A549 (cell line): ENCODE results near the gene TEC. TPM values are rescaled to one million over a fixed set of nuclear protein-coding genes. Genes with fewer than 3 reads are reported as not detected.
"Not testable (repeated sequence)": the region's sequence is repeated elsewhere in the genome, so short reads cannot be mapped to it uniquely, and the experiment has no call there.

Experiments used
- ATAC-seq, 2 experiments: fragments of 200-7000 bp in 1 of 2; fragments of >200 bp in 1 of 2; cut with Nextera tagmentation in 1 of 2; cut with Tn5 transposase in 1 of 2; 3 replicates each; pipeline versions ENCODE4 v1.8.0 to v1.9.1; 2018 to 2020; ENCODE audit warnings: mild to moderate bottlenecking in 1 of 2, moderate library complexity in 1 of 2
- CTCF ChIA-PET: fragments of 300-600 bp; sonication (Branson Sonifier 250); formaldehyde crosslinking; extraction: SDS; loops from one replicate; lab custom pipeline; 2021; ENCODE audit warnings: antibody characterized with exemption, inconsistent platforms; lab: Yijun Ruan, JAX
- POLR2A ChIA-PET: fragments of 350-600 bp; formaldehyde crosslinking; extraction: SDS; loops from one replicate; lab custom pipeline; 2021; ENCODE audit warnings: antibody characterized with exemption, inconsistent platforms; lab: Yijun Ruan, JAX
- DNase-seq, 2 experiments: peaks; one replicate each; pipeline versions ENCODE4 v3.0.0 to v3.0.0-alpha.2; 2011 to 2016; ENCODE audit warnings: low read depth in 1 of 2, low spot score in 1 of 2
- FAIRE-seq: peaks from 2 replicates; lab custom pipeline; 2011; peaks lifted over from hg19 to GRCh38; lab: Jason Lieb, UNC
- H3K27ac ChIP-seq, 2 experiments: fragments of >200 bp; sonication (Bioruptor Twin); formaldehyde crosslinking; 3 replicates each; pipeline ENCODE4 v1.5.1; 2016 to 2017
- H3K4me1 ChIP-seq: fragments of >200 bp; sonication (Bioruptor Twin); formaldehyde crosslinking; 3 replicates; pipeline ENCODE4 v1.6.1; 2016
- H3K4me2 ChIP-seq: fragments of >200 bp; sonication (Bioruptor Twin); formaldehyde crosslinking; 3 replicates; pipeline ENCODE4 v1.6.1; 2016
- H3K4me3 ChIP-seq: fragments of >200 bp; sonication (Bioruptor Twin); formaldehyde crosslinking; 3 replicates; pipeline ENCODE4 v1.5.1; 2016
- H3K9me3 ChIP-seq: fragments of >200 bp; sonication (Bioruptor Twin); formaldehyde crosslinking; 3 replicates; pipeline ENCODE4 v1.6.1; 2016
- BHLHE40 ChIP-seq: IDR thresholded peaks from 2 replicates; pipeline ENCODE4 v1.6.1; 2012; ENCODE audit warnings: low read depth, low read length, inconsistent platforms
- CBX8 ChIP-seq: fragments of 200-600 bp; sonication (generic); IDR thresholded peaks from 2 replicates; pipeline ENCODE4 v1.6.1; 2016
- EHMT2 ChIP-seq: fragments of 200-600 bp; sonication (generic); IDR thresholded peaks from 2 replicates; pipeline ENCODE4 v1.6.1; 2016; ENCODE audit warnings: antibody characterized with exemption, low read depth, mild to moderate bottlenecking, moderate library complexity
- ESRRA ChIP-seq: fragments of 150-350 bp; IDR thresholded peaks from 2 replicates; pipeline ENCODE4 v1.6.1; 2014; ENCODE audit warnings: mild to moderate bottlenecking, low read length, borderline replicate concordance
- FOSL2 ChIP-seq, 2 experiments: fragments of 450-650 bp in 1 of 2; fragments of >200 bp in 1 of 2; sonication (Bioruptor Twin) in 1 of 2; formaldehyde crosslinking; IDR thresholded peaks; 2 replicates each; pipeline versions ENCODE4 v1.5.0 to v1.6.1; 2016 to 2020; ENCODE audit warnings: mild to moderate bottlenecking in 1 of 2, moderate library complexity in 1 of 2
- GATA3 ChIP-seq: IDR thresholded peaks from 2 replicates; pipeline ENCODE4 v1.6.1; 2012; ENCODE audit warnings: borderline replicate concordance
- HEYL ChIP-seq: fragments of 250-450 bp; sonication (Bioruptor Pico); IDR thresholded peaks from 2 replicates; pipeline ENCODE4 v1.8.0; 2021; ENCODE audit warnings: mild to moderate bottlenecking, moderate library complexity
- JUNB ChIP-seq: fragments of >200 bp; sonication (Bioruptor Twin); formaldehyde crosslinking; IDR thresholded peaks from 2 replicates; pipeline ENCODE4 v1.6.1; 2016
- KDM1A ChIP-seq: fragments of 200-600 bp; sonication (generic); IDR thresholded peaks from 2 replicates; pipeline ENCODE4 v1.6.1; 2016; ENCODE audit warnings: low read depth, mild to moderate bottlenecking
- MAFK ChIP-seq: fragments of 450-650 bp; IDR thresholded peaks from 2 replicates; pipeline ENCODE4 v1.6.1; 2014; ENCODE audit not compliant: partially characterized antibody
- NPAS2 ChIP-seq: fragments of 250-450 bp; sonication (Bioruptor Pico); IDR thresholded peaks from 2 replicates; pipeline ENCODE4 v1.8.0; 2022; ENCODE audit warnings: mild to moderate bottlenecking, moderate library complexity, borderline replicate concordance
- PHF8 ChIP-seq: fragments of 200-600 bp; sonication (generic); IDR thresholded peaks from 2 replicates; pipeline ENCODE4 v1.6.1; 2016; ENCODE audit warnings: low read depth, mild to moderate bottlenecking, antibody characterized with exemption, moderate library complexity, borderline replicate concordance
- POLR2A ChIP-seq: IDR thresholded peaks from 2 replicates; pipeline ENCODE4 v1.6.1; 2012; ENCODE audit warnings: mild to moderate bottlenecking, low read length
- RARB ChIP-seq: fragments of 250-450 bp; sonication (Bioruptor Pico); IDR thresholded peaks from 2 replicates; pipeline ENCODE4 v1.8.0; 2021; ENCODE audit warnings: mild to moderate bottlenecking, moderate library complexity
- RCOR1 ChIP-seq: fragments of 150-350 bp; IDR thresholded peaks from 2 replicates; pipeline ENCODE4 v1.6.1; 2014; ENCODE audit warnings: antibody characterized with exemption, low read length, low read depth
- RFX5 ChIP-seq: fragments of 450-650 bp; IDR thresholded peaks from 2 replicates; pipeline ENCODE4 v1.7.1; 2014; ENCODE audit warnings: antibody characterized with exemption, mild to moderate bottlenecking, moderate library complexity
- ZC3H11A ChIP-seq: fragments of 450-650 bp; IDR thresholded peaks from 2 replicates; pipeline ENCODE4 v1.6.1; 2014; ENCODE audit warnings: antibody characterized with exemption, mild to moderate bottlenecking
- ZFP36 ChIP-seq: fragments of 450-650 bp; IDR thresholded peaks from 2 replicates; pipeline ENCODE4 v1.6.1; 2014; ENCODE audit warnings: borderline replicate concordance; ENCODE audit not compliant: partially characterized antibody
- ZNF302 ChIP-seq: fragments of 250-450 bp; sonication (Bioruptor Pico); IDR thresholded peaks from 2 replicates; pipeline ENCODE4 v1.9.0; 2021; ENCODE audit warnings: inconsistent platforms, mild to moderate bottlenecking, moderate library complexity
- ZSCAN20 ChIP-seq: fragments of 250-450 bp; sonication (Bioruptor Pico); IDR thresholded peaks from 2 replicates; pipeline ENCODE4 v1.8.0; 2022; ENCODE audit warnings: mild to moderate bottlenecking, moderate library complexity
- WGBS: methylation state at CpG from one replicate; pipeline ENCODE4 v1.1.6; 2017; ENCODE audit errors: missing lambda C conversion rate; 5-methylcytosine and 5-hydroxymethylcytosine counted together
- polyA plus RNA-seq, 4 experiments: library from polyadenylated mRNA; depleted of rRNA in 3 of 4; stranded (reverse); fragments of >200 nt; fragmentation: RNase III in 1 of 4; extraction: RNeasy Plus Mini Kit Qiagen cat#74134 plus additional on column Dnase treatment in 1 of 4; gene quantifications; 2 replicates in 3 of 4; 3 replicates in 1 of 4; pipeline ENCODE4 v1.2.3, GENCODE V29; 2011 to 2017

TEC gene
- polyA plus RNA-seq, 2 of the 4 experiments (the other 2 are of a cell fraction) = 1.2 to 1.6 TPM

GRCh38 chr4:48223633-48224295, 45.9 kb downstream of the TEC start:
- TF ChIP-seq FOSL2 (IDR thresholded peaks at IDR 0.05) (0 out of 2 replicates have a peak, but pooled peaks have one; percentile 6), FOSL2 (CRISPR knock-in tag; IDR thresholded peaks at IDR 0.05) (no peak), JUNB (0 out of 2 replicates have a peak, but pooled peaks have one; percentile 14), POLR2A (no peak)
- peak in 1 of 2 experiments; percentile 2 for DNase-seq
- ChIA-PET CTCF (no interaction called here), POLR2A (no interaction called here)
- Histone ChIP-seq H3K4me2 (peak overlapping the region; percentile 41; the same call in 1 of the 3 replicates), H3K27ac (no peak overlapping the region), H3K9me3 (no peaks in the 10 kb centered on the region), H3K4me1 (peaks cover 9% of the 10 kb centered on the region; the same call in 2 of the 3 replicates), H3K4me3 (no peak overlapping the region)
- 6% methylated on average over 3 of the region's 3 CpGs for WGBS
- FAIRE-seq = no peak
- peak in 1 of 2 experiments; percentile 23; a peak in 1 of 6 replicates for ATAC-seq

GRCh38 chr4:48222491-48222890, 47.1 kb downstream of the TEC start:
- ChIA-PET POLR2A (no interaction called here), CTCF (no interaction called here)
- no peaks in the 10 kb centered on the region for H3K9me3 ChIP-seq
- H3K4me3 ChIP-seq = no peak overlapping the region
- FAIRE-seq = no peak
- ATAC-seq = no peak
- no peak for DNase-seq
- WGBS = 79% methylated on average over 2 of the region's 2 CpGs
- H3K27ac ChIP-seq = no peak overlapping the region
- peaks cover 9% of the 10 kb centered on the region; the same call in 2 of the 3 replicates for H3K4me1 ChIP-seq
- TF ChIP-seq KDM1A (no peak), PHF8 (no peak), NPAS2 (CRISPR knock-in tag) (no peak), ZFP36 (no peak), GATA3 (no peak), ZSCAN20 (CRISPR knock-in tag) (no peak), CBX8 (no peak), BHLHE40 (no peak), EHMT2 (no peak), RFX5 (no peak), HEYL (CRISPR knock-in tag) (no peak), RARB (CRISPR knock-in tag) (no peak), ZNF302 (no peak), ZC3H11A (no peak), POLR2A (no peak), ESRRA (no peak), RCOR1 (no peak)
- no peak overlapping the region for H3K4me2 ChIP-seq

- TF ChIP-seq MAFK = peak; percentile 34
- H3K4me3 ChIP-seq, POLR2A ChIA-PET, ATAC-seq, FAIRE-seq, DNase-seq, H3K27ac ChIP-seq, H3K9me3 ChIP-seq, H3K4me2 ChIP-seq, H3K4me1 ChIP-seq: not testable (repeated sequence)
- 87% methylated on average over 8 of the region's 8 CpGs for WGBS
- CTCF ChIA-PET = interaction anchor here (0.7 kb wide), 1 partner anchor 212 kb away, joined by 3 read pairs; no protein-coding TSS in a partner anchor
These were observed 50.2 kb downstream of the TEC start for GRCh38 chr4:48219430-48219829.

- ChIA-PET POLR2A (no interaction called here), CTCF (no interaction called here)
- H3K4me2 ChIP-seq = no peak overlapping the region
- 94% methylated on average over 1 of the region's 1 CpG for WGBS
- no peak for TF ChIP-seq BHLHE40
- no peak for TF ChIP-seq JUNB
- TF ChIP-seq ESRRA = no peak
- peak; percentile 67 for TF ChIP-seq MAFK
- ATAC-seq (no peak), FAIRE-seq (no peak), DNase-seq (no peak)
- H3K4me1 ChIP-seq = no peaks in the 10 kb centered on the region
- no peak overlapping the region for H3K4me3 ChIP-seq
- H3K27ac ChIP-seq = no peak overlapping the region
- H3K9me3 ChIP-seq = no peaks in the 10 kb centered on the region
These were observed 53.1 kb downstream of the TEC start for GRCh38 chr4:48216563-48216962.
